AG04449 (cell line): ENCODE measurements around the gene DDR2.
"Not testable (repeated sequence)": the region's sequence is repeated elsewhere in the genome, so short reads cannot be mapped to it uniquely, and the experiment has no call there.

Source experiments
- CTCF ChIA-PET: fragments of 350-600 bp; formaldehyde crosslinking; extraction: SDS; loops from one replicate; lab custom pipeline; 2021; ENCODE audit warnings: antibody characterized with exemption; lab: Yijun Ruan, JAX
- POLR2A ChIA-PET: fragments of 400-600, 350-600 bp; formaldehyde crosslinking; extraction: SDS; loops from one replicate; lab custom pipeline; 2020; ENCODE audit warnings: antibody characterized with exemption, inconsistent platforms; lab: Yijun Ruan, JAX
- DNase-seq: peaks from one replicate; pipeline ENCODE4 v3.0.0-alpha.2; 2010; ENCODE audit warnings: low read depth, low spot score
- H3K4me3 ChIP-seq: 2 replicates; pipeline ENCODE4 v1.5.1; 2011; ENCODE audit warnings: low read depth, mild to moderate bottlenecking, control low read depth, low read length
- TF ChIP-seq, protein P1 (sequence below): IDR thresholded peaks from one replicate; pipeline ENCODE4 v1.5.1; 2011; ENCODE audit warnings: mild to moderate bottlenecking, moderate library complexity, low read length, control low read depth, inconsistent platforms; ENCODE audit not compliant: insufficient read depth; ENCODE audit errors: missing control alignments

DDR2 gene

DNA sequence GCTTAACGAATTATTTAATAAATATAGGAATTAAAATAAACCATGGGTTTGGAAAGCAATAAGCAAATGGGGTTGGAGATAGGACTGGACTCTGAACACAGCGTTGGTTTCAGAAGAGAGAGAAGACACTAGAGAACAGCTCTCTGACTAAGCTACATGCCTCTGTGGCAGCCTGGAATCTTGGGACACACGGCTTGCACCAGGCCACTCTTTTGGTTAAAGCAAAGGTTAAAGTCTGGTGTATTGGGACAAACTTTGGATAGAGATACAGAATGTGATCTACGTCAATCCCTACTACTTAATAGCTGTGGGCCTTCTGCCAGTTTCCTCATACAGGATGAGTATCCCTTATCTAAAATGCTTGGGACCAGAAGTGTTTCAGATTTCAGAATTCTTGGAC lies 108.5 kb downstream of the DDR2 start:
- CTCF ChIA-PET: no interaction called here
- TF ChIP-seq, protein P1, sequence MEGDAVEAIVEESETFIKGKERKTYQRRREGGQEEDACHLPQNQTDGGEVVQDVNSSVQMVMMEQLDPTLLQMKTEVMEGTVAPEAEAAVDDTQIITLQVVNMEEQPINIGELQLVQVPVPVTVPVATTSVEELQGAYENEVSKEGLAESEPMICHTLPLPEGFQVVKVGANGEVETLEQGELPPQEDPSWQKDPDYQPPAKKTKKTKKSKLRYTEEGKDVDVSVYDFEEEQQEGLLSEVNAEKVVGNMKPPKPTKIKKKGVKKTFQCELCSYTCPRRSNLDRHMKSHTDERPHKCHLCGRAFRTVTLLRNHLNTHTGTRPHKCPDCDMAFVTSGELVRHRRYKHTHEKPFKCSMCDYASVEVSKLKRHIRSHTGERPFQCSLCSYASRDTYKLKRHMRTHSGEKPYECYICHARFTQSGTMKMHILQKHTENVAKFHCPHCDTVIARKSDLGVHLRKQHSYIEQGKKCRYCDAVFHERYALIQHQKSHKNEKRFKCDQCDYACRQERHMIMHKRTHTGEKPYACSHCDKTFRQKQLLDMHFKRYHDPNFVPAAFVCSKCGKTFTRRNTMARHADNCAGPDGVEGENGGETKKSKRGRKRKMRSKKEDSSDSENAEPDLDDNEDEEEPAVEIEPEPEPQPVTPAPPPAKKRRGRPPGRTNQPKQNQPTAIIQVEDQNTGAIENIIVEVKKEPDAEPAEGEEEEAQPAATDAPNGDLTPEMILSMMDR: no peak
- no peak for DNase-seq
- no peak overlapping the region for H3K4me3 ChIP-seq
- POLR2A ChIA-PET: no interaction called here

DNA sequence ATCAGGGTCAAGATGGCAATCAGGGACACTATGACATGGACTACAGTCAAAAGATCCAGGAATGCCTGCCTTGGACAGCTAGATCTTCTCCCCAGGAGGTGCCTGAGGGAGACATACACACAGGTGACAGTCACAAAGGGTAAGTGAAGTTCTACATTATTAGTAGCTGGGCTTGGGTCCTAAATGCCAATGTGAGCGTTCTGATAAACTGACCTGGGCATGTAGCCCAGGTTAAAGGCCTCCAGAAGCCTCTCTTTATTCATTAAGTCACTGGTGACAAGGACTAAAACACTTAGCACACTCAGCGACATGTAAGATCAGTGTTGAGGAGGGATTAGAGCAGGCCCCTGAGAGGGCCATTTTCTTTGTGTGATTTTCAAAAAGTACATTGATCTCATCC lies 109.3 kb downstream of the DDR2 start:
- TF ChIP-seq, protein P1: no peak
- CTCF ChIA-PET: no interaction called here
- DNase-seq: no peak
- POLR2A ChIA-PET: no interaction called here
- H3K4me3 ChIP-seq: no peak overlapping the region

DNA sequence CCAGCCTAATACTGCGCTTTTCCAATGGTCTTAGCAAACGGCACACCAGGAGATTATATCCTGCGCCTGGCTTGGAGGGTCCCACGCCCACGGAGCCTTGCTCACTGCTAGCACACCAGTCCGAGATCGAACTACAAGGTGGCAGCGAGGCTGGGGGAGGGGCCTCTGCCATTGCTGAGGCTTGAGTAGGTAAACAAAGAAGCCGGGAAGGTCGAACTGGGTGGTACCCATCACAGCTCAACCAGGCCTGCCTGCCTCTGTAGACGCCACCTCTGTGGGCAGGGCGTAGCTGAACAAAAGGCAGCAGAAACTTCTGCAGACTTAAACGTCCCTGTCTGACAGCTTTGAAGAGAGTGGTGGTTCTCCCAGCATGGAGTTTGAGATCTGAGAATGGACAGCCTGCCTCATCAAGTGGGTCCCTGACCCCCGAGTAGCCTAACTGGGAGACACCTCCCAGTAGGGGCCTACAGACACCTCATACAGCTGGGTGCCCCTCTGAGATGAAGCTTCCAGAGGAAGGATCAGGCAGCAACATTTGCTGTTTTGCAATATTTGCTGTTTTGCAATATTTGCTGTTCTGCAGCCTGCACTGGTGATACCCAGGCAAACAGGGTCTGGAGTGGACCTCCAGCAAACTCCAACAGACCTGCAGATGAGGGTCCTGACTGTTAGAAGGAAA lies 114.1 kb downstream of the DDR2 start:
- H3K4me3 ChIP-seq, CTCF ChIA-PET, POLR2A ChIA-PET, DNase-seq: not testable (repeated sequence)

DNA sequence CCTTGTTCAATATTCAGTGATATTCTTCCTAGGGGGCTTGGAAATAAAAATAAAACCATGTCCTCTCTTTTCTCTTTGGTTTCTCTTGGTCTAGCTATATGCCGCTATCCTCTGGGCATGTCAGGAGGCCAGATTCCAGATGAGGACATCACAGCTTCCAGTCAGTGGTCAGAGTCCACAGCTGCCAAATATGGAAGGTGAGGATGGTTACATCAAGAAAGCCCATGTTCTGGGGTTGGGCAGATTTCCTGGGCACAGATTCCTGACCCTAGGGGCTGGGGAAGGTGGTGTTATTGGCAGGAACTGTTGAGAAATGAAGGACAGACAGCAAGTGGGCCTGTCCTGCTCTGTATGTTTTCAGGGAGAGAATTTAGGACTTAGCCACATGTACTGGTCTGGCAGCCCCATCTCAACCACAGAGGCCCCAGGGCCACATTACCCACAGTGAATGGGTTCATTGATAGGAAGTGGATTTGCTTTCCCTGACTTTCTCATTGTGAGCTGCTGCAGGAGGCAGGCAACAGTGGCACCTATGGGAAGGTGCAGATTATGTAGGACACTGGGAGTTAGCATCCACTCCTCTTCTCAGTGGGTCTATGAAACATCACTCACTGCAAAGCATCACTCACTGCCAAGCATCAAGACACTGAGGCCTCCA lies 120.9 kb downstream of the DDR2 start:
- ChIA-PET CTCF (interaction anchor here (1.1 to 1.2 kb wide), 2 partner anchors 120 to 139 kb away, joined by 3 to 6 read pairs; no protein-coding TSS in a partner anchor), POLR2A (no interaction called here)
- DNase-seq: no peak
- H3K4me3 ChIP-seq: no peak overlapping the region
- TF ChIP-seq, protein P1: no peak

DNA sequence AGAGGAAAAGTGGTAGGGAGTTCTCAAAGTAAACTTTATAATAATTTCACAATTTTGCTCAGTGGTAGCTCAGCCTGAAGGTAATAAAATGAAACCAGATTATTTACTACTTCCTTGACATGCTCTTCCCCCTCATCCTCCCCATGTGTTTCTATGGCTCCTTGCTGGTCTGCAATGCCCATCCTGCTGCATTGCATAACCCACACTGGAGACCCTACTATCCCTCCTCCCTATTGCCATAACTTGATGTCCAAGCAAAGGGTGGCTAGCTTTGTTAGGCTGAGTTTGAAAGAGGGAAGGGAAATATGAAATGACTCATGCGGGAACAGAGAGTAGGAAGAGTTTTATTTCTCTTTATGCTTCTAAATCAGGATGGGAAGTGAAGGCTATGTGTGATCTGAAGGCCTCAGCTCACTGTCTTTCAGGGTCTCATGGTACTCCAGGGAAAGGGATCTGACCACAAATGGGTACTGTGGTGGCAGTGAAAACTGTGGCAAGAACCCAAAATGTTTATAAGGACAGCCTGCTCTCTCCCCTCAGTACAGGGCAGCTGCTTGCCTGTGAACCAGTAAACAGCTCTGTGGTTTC lies 121.8 kb downstream of the DDR2 start:
- ChIA-PET POLR2A (no interaction called here), CTCF (interaction anchor here (1.0 to 1.2 kb wide), 3 partner anchors 105 to 140 kb away, joined by 3 to 6 read pairs (median 3); no protein-coding TSS in a partner anchor)
- TF ChIP-seq, protein P1: no peak
- no peak overlapping the region for H3K4me3 ChIP-seq
- no peak for DNase-seq

DNA sequence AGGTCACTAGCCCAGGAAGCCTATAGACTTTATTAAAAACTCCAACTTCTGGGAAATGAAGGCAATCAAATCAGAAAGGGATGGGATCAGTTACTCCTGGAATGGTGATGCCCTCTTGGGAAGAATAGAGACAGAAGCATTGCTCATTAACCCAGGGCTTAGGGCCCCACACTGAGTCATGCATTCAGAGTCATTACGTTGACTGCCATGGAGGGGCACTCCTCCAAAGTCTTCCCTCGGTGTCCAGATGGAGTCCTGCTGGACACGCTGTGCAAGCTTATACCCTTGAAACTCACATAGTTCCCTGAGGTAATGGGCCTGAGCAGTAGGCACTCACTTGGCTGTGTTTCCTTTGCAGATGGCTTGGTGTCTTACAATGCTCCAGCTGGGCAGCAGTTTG lies 123.0 kb downstream of the DDR2 start:
- no peak for DNase-seq
- POLR2A ChIA-PET: no interaction called here
- H3K4me3 ChIP-seq: no peak overlapping the region
- CTCF ChIA-PET: interaction anchor here (1.1 kb wide), 1 partner anchor 142 kb away, joined by 4 read pairs; no protein-coding TSS in a partner anchor
- TF ChIP-seq, protein P1: no peak
